ENCODE data around the gene KLK10.

DNA sequence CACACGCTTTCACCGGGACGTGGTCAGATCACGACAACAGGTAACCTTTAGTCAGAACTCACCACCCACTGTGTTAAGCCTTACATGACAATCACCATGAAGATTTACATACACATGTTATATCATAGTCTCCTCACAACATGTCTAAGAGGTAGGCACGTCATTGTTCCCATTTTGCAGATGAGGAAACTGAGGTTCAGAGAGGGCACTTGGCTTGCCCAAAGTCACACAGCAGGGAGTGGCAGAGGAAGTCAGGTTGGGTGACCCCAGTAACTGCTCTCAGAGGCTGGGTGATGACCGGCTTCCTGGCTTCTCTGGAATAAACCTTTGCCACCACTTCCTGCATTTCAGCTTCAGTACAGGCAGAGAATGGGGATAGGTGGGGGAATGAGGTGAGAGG lies 5.3 kb downstream of the KLK10 start:
- TF ChIP-seq EZH2 (IDR thresholded peaks at IDR 0.05; ENCODE audit: insufficient read depth, poor library complexity, severe bottlenecking) (no peak), EZH2phosphoT487 (IDR thresholded peaks at IDR 0.05; ENCODE audit: insufficient read depth, low read depth) (no peak)
